EH (cell line): ENCODE measurements around the gene PPT2.

ENCODE experiments used
- DNase-seq: peaks from one replicate; pipeline ENCODE4 v3.0.0-alpha.2; 2015; ENCODE audit warnings: low read depth

Gene PPT2, protein sequence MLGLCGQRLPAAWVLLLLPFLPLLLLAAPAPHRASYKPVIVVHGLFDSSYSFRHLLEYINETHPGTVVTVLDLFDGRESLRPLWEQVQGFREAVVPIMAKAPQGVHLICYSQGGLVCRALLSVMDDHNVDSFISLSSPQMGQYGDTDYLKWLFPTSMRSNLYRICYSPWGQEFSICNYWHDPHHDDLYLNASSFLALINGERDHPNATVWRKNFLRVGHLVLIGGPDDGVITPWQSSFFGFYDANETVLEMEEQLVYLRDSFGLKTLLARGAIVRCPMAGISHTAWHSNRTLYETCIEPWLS

DNA sequence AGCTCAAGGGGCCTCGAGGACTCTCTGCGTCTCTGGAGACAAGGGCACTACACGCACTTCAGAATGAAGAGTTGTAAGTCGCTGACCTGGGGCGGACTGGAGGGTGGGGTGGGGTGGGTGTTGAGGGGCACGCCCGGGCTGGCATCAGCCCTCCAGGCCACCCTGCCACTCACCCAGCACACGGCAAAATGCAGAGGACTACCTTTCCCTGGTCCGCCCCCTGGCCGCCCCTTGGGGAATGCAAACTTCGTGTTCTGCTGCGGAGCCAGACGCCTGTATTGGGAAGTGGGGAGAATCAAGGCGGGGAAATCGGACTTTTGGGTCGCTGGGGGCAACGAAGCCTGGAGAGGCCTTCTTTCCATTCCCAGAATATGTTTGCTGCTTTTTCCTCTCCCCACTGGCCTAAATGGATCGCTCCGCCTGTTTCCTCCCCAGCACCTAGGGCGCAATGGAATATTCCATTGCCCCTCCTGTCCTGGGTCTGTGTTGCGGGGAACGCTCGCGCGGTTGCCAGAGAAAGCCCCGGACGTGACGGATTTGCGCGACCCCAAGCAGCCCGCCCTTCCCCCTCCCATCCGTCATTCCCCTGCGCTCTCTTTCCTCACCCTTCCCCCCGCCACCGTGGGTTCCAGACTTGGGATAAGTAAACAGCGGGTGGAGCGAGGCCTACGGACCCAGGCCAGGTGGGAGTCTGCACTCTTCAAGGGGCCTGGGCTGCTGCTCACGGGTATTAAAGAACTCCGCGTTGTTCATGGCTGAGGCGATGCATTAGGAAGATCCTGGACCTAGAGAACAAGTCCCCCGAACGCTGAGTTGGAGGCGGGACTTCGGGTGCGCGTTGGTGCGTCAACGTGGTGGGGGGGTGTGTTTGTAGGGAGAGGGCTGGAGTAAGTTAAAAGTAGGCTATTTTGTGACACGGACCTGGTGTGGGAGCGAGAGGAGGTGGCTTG is at the start of gene PPT2:
Gene PPT2, plus strand, starts transcription at position 578 of the 950 bp plus-strand sequence. CDS start 454 bp downstream, outside the sequence.
- DNase-seq = peak; percentile 93

DNA sequence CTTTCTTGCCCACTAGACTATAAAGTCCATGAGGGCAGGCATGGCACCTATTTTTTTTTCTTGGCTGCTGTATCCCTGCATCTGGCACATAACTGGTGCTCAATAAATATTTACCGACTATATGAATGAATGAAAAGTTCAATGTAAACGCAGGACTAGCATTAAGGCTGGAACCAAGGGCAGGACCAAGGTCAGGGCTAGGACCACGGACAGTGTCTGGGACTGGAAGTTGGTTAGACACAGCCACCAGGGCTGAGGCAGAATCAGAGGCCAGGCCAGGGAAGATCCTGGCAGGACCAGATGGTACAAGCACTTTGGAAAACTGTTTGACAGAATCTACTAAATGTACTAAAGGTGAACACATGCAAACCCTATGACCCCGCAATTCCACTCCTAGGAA is 48.5 kb upstream of the PPT2 start:
- DNase-seq = peak; percentile 56

DNA sequence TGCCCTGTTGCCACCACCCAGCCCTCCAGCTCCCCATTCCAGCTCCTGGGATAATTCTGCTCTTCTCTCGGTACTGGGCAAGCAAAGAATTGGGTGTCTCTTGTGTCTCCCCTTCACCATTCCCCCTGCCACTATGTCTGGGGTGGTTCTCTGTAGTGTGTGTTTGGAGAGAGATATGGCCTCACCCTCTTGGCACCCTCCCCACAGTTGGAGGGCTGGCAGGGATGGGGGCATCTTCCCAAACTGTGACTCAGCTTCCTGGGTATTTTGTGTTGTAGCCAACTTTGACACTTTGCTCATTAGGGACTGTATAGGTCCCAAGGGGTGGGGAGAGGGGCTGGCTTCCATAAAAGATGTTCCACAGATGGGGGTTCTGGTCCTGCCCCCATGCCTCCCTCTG is 46.5 kb upstream of the PPT2 start:
- peak; percentile 59 for DNase-seq

DNA sequence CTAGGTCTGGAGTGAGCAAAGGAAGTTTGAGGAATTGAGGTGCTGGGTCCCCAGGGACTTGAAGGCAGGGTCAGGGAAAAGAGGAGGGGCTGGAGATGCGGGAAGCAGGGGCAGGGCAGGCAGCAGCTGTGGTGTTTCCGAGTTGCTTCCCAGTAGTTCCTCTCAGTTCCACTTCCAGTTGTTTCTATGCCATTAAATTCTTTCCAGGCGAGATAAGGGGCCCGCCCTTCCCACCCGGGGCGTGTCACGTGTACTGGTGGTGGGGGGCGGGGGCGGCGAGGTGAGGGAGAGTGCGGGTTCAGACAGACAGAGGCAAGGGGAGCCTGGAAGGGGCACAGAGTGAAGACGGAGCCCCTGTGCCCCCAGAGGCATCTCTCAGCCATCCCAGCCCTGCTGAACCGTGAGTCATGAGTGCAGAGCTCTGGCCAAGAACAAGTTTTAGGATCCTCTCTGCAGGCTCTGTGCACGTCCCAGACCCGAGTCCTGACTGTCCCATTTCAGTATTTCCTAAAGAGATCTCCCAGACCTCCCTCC is 45.8 kb upstream of the PPT2 start:
- peak; percentile 70 for DNase-seq

DNA sequence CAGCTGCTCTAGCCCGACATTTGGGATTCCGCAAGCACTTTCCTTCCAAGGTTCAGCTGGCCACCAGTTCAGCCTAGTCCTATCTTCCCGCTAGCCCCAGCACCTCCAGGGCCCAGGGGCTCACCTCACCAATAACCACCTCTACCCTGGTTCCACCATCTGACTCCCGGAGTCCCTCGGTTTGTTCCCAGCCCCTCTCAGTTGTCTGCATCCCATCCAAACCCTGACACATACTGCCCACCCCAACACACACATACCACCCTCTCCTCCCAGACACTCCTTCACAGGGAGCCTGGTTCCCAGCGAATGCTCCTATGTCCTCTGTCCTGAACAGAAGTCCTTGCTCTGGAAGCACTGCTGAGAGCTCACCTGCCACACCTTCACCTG is 45.2 kb upstream of the PPT2 start:
- DNase-seq = no peak

DNA sequence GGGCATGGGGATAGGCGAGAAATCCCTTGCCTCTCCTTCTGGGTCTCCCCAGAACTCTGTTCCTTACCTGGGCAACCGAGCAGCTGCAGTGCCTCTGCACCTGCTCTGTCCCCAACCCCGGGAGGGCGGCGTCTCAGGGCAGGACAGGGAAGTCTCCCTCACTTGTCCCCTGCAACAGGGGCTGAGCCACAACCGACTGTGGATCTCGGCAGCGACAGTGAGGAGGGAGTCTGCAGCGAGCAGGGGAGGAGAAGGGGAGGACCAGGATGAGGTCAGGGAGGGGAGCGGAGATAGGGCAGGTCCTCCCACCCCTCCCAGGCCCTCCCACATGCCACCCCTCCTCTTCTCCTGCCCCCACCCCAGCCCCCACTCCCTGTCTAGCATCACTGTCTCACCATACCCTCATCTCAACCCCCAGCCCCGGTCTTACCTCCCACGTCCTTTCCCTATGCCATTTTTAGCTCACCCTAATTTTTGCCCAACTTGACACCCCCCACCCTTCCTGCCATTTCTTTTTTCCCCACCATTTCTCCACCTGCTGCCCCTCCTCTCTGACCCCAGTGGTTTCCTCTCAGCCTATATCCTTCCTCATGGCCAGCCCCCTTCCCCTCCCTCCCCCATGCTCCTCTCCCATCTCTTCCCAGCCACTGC is 44.7 kb upstream of the PPT2 start, which contains the start of gene TNXB:
Gene TNXB, minus strand, starts transcription at position 225 of the 651 bp plus-strand sequence. CDS start 11,140 bp downstream, outside the sequence.
- DNase-seq = no peak

DNA sequence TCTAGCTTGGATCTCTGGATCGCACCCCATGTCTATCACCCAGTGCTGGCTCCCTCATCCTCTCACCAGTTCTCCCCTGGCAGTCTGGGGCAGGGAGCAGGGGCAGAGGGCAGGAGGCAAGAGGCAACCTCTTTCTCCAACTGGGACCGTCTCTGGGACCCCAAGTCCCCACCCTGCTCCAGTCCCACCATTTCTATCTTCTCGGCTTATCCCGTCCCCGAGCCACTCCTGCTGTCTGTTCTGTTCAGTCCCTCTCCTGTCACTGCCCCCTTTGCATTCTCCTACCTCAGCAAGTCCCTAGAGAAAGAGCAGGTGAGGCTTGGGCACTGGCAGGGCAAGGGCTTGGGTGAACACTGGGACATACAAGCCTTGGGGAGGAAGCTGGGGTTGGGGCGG is 44.2 kb upstream of the PPT2 start:
- no peak for DNase-seq

DNA sequence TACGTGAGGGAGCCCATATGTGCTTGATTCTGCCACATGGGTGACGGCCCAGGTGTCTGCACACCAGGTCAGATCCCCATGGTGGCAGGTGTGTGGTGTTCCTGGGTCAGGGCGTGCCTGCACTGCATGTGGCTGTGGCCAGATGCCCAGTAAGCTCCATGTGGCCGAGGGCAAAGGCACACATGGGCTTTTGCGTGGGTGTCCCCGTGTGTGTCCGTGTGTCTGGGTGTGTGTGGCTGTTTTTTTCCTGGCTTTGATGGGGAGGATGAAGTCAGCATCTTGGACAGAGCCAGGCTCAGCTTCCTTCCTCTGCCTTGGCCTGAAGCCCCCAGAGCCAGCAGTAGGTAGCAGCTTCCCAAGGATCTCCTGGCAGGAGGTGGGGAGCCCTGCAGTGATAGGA is 43.3 kb upstream of the PPT2 start:
- no peak for DNase-seq

DNA sequence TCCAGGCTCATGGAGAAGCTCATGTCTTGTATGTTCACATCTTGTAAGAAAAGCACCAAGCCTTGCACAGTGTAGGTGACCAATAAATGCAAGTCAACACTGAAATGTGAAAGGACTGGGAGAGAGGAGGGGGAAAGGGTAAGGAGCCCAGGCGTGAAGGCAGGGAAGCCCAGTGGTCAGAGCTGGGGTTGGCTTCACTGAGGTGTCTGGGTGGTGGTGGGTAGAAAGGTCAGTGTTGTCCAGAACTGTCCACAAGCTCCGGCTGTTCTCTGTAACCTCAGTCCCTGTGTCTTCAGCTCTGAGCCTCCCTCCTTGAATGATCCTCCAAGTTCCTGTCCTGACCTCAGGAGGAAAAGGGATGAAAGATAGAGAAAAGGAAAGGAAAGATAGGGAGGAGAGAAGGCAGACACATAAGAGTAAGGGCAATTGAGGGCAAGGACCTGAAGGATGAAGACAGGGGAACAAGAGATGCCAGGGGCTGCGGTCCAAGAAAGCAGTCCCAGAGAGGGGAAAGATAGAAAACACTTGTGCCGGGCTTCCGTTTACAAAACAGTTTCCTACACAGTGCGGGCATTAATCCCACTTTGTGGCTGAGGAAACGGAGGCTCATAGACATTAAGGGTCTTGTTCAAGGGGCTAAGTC is 42.4 kb upstream of the PPT2 start:
- DNase-seq = no peak

DNA sequence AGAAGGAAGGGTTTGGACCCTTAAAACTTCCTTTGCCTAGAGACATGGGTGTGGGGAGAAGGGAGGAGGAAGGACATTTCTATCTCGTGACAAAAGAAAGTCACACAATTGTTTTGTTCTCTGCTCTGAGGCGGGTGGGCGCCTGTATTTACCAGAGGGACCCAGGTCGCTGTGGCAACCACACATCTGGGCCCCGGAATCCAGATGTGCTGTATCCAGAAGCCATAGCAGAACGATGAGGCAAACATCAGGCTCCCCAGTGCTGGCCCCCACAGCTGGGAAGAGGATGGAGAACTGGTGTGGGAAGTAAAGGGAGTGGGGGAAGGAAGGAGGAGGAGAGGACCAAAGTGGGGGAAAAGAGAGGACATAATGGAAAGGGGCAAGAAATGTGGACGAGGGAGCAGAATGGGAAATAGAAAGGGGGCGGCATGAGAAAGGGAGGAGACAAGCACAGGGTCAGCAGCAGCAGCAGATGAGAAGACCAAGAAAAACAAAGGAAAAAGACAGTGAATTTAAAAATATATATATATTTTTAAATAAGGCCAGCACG is 41.4 kb upstream of the PPT2 start:
- DNase-seq = no peak

DNA sequence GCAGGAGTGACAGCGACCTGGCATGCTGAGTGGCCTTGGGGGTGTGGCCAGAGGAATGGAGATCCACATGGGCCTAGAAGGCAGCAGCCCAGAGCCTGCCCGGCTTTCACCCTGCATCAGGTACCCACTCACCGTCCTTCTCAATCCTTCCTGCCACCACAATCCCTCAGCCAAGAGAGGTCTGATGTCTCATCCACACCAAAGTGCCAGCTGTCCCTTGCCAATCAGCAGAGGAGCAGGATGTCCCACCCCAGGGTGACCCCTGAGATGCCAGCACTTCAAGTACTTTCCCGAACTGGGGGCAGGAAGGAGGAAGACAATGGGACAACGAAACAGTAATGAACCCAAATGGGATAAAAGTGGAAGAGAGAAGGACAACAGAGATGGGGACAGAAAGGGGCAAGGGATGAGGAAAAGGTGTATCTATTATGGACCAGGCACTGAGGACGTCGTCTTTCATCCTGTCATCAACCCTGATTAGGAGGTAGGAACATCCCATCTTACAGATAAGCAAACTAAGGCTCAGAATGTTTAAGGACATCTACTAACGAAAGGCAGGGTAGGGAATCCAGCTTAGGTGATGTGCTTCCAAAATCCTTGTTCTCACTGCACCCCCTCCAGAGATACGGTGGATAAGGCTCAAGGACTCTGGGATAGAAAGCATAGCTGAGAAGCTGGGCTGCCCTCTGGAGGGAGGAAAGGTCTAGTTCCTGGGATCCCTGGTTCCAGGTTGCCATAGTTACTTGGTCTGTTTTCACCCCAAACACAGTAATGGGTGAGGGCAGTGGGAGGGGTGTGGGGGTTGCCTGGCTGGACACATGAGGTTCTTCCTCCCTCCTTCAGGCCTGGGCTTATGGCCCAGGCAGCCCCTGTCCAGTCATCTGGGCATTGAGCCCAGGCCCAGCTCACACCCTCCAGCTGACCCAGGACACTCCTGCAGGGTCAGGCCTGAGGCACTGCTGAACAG is 40.3 kb upstream of the PPT2 start:
- DNase-seq = peak; percentile 98

DNA sequence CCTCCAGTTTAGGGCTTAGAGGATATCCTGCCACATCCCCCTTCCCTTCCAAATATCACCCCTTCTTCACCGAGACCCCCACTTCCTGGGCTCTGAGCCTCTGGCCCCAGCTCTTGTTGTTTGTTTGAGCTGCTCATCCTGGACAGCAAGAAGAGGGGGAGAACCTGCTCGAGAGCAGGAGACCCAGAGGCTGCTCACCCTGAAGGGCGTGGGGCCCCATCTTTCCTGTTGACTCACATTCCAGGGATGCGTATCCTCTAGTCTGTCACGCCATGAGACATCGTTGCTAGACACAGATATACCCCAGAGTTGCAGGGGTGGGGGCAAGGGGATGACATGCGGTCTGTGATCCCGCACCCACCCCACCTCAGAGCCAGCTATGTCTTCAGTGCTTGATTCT is 39.1 kb upstream of the PPT2 start:
- DNase-seq = peak; percentile 88

DNA sequence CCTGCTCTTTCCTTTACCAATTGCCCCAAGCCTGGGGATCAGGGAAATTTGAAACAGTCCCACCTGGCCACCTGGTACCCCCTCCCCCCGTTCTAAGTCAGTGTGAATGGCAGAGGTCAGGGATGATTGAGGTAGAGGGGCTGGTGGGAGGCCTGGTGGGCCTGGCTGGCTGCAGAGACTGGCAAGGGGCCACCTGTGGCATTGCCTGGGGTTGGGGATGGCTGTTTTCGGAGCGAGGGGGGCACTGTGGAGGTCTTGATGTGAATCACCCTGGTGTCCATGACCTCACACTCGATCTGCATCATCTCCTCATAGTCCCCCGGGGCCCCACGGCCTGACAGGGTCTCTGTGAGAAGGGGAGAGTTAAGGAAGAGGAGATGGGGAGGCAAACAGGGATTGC is 38.3 kb upstream of the PPT2 start:
- no peak for DNase-seq

DNA sequence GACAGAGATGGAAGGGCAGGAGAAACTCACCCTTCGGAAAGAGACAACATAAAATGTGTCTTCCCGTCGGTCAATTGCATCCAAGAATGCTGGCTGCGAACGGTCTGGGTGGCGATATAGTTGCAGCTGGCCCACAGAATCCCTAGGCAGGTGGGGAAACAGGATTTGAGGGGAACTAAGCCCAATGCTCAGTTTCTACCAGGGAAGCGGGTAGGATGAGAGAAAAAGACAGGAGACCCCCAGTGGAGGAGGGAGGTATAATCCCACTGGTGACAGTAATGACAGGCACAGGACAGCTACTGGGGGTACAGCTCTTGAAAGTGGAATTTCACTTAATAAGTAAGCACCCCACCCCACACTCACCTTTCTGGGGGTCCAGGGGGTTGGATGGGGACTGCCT is 37.3 kb upstream of the PPT2 start:
- peak; percentile 45 for DNase-seq

DNA sequence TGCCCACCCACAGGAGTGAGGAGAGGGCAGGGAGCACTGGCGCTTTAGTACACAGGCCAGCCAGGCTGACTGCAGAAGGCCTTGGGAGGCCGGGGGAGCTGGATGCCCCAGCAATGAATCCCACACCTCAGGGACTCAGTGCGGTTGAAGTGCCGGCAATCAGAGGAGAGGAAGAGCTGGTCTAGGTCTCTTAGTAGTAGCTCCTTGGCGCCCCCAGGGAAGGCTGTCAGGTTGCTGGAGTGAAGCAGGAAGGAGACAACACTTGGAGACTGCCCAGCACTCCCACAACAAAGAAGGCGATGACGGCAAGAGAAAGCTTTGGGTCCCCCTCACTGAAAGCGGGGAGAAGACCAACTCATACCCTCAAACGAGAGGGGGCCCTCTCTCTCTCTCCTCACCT is 36.5 kb upstream of the PPT2 start:
- DNase-seq = no peak

DNA sequence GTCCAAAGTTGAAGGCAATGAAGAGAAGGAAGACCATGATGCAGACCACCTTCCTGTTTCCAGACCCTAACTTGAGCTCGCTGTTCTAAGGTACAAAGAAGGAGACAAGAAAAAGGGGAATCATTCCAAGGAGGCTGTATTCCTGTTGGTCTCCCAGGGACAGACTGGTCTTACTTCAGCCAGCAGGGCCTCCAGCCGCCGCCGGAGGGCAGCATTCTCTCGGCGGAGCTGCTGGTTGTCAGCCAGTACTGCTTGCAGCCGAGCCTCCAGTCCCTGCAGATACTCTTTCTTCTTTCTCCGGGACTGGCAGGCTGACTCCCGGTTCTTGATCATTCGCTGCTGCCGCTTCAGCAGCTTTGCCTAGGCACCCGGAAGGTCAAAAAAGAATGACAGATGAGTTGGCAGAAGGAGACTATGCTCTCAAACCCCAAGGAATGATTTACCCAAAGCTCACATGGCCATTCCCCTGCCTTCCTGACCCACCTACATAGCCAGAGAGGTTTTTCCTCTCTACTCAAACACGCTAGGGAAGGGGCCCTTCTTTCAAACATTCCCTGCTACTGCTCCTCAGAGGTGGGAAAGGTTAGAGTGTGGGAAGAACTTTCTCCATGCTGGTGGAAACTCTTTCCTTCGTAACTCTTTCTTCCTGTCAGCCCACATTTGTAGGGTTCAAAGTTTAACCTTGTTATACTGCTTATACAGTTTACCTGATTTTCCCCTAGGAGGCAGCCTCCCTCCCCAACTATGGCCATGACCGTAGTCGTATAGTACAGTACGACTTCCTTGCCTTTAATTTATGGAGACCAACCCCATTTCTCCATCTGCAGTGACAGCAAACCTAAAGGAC is 34.9 kb upstream of the PPT2 start:
- peak; percentile 86 for DNase-seq

DNA sequence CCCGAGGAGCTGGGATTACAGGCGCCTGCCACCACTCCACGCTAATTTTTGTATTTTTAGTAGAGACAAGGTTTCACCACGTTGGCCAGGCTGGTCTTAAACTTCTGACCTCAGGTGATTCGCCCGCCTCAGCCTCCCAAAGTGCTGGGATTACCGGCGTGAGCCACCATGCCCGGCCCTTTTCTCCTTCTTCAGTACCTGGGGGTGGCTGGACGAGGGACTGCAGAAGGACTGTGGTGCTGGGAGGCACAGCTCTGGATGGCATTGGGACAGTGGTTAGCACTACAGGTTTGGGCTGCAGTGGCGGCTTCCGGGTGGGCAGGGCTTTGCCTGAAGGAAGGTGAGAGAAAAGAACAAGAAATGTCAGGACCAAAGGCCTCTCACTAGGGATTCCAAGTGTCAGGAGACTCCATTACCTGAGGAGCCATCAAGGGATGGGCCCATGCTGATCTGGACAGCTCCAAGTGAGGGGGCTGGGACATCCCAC is 33.3 kb upstream of the PPT2 start:
- no peak for DNase-seq

DNA sequence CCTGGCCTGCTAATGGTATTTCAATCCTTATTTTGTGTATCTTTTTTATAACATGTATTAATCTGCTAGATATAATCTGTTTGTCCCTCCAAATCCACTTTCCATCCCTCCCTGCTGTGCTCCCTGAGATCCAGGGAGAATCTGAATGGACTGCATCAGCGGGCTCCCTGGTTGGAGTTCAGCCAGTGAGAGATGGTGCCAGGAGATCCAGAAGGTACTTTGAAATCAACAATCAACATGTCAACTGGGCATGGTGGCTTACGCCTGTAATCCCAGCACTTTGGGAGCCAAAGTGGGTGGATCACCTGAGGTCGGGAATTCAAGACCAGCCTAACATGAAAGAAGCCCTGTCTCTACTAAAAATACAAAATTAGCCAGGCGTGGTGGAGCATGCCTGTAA is 30.3 kb upstream of the PPT2 start:
- no peak for DNase-seq

DNA sequence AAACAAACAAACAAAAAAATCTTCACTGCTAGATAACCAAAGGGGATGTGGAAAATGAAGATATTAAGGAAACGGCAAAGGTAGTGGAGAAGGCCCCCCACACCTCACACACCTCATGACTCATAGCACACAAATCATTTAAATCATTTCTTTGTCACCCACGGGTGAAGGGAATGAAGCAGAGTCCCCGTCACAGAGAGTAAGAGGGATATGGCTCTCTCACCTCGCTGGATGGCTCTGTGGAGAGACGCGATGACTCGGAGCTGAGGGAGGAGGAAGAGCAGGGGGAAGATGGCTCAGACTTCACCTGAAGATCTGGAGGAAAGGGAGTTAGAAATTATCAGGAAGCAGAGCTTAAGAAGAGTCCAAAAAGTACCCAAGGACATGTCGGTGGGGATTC is 27.1 kb upstream of the PPT2 start:
- no peak for DNase-seq
